Measurements from ENCODE around the gene PHF21A.

- TF ChIP-seq CTCF (IDR thresholded peaks at IDR 0.05) = no peak
- TF ChIP-seq, protein P1, sequence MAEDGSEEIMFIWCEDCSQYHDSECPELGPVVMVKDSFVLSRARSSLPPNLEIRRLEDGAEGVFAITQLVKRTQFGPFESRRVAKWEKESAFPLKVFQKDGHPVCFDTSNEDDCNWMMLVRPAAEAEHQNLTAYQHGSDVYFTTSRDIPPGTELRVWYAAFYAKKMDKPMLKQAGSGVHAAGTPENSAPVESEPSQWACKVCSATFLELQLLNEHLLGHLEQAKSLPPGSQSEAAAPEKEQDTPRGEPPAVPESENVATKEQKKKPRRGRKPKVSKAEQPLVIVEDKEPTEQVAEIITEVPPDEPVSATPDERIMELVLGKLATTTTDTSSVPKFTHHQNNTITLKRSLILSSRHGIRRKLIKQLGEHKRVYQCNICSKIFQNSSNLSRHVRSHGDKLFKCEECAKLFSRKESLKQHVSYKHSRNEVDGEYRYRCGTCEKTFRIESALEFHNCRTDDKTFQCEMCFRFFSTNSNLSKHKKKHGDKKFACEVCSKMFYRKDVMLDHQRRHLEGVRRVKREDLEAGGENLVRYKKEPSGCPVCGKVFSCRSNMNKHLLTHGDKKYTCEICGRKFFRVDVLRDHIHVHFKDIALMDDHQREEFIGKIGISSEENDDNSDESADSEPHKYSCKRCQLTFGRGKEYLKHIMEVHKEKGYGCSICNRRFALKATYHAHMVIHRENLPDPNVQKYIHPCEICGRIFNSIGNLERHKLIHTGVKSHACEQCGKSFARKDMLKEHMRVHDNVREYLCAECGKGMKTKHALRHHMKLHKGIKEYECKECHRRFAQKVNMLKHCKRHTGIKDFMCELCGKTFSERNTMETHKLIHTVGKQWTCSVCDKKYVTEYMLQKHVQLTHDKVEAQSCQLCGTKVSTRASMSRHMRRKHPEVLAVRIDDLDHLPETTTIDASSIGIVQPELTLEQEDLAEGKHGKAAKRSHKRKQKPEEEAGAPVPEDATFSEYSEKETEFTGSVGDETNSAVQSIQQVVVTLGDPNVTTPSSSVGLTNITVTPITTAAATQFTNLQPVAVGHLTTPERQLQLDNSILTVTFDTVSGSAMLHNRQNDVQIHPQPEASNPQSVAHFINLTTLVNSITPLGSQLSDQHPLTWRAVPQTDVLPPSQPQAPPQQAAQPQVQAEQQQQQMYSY (CRISPR knock-in tag; IDR thresholded peaks at IDR 0.05) = no peak
These were observed 226.6 kb downstream of the PHF21A start for GRCh38 chr11:45894555-45895247.

Data from WTC11 (cell line).